HG03457 (cell line): ENCODE measurements around the gene SLC9A7.

Source experiments
- ATAC-seq: cut with Tn5 transposase; IDR thresholded peaks from one replicate; pipeline ENCODE4 v1.9.1; 2021; ENCODE audit warnings: moderate number of reproducible peaks; ENCODE audit not compliant: unreplicated experiment

Gene SLC9A7

GRCh38 chrX:46611658-46612362, 147.1 kb downstream of the SLC9A7 start:
- no peak for ATAC-seq

- no peak for ATAC-seq
Measured at GRCh38 chrX:46610070-46610658, 148.8 kb downstream of the SLC9A7 start.

DNA sequence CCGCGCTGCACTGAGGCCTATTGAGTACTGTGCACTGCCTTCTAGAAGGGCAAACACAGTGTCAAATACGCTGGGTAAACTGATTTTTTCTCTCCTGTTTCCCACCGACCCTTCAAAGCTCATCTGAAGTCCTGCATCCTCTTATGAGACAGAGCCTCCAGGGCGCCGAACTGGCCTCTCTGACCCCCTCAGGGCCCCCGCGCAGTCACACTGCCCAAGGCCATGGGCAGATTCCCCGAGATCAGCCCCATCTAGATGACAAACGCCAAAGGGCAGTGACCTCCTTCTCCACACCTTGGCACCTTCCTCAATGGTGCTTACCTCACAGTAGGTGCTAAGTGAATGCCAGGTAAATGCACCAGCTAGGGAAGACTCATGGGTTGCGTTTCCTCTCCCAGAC, 151.0 kb downstream of the SLC9A7 start:
- no peak for ATAC-seq

GRCh38 chrX:46602468-46603102, 156.3 kb downstream of the SLC9A7 start:
- no peak for ATAC-seq

- ATAC-seq, result no peak
Measured at GRCh38 chrX:46601283-46601682, 157.6 kb downstream of the SLC9A7 start.

DNA sequence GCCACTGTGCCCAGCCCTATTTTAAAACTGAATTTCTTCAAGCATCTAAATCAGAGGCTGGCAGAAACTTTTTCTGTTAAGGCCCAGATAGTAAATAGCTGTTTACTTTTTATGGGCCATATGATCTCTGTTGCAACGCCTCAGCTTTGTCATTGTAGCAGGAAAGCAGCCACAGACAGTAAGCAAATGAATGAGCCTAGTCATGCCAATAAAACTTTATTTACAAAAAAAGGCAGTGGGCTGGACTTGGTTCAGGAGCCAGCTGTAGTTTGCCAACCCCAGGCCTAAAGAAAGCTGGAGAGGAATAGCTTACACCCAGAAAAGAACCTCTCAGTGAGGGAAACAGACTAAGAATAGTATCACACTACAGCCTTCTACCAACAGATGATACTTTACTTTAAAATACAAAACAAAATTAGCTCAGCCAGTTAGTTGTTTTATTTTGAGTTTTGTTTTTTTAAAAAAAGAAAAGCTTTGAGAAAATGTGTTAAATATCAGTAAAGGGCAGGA, 159.8 kb downstream of the SLC9A7 start:
- no peak for ATAC-seq

- ATAC-seq, result no peak
Measured at GRCh38 chrX:46597771-46598170, 161.1 kb downstream of the SLC9A7 start.

DNA sequence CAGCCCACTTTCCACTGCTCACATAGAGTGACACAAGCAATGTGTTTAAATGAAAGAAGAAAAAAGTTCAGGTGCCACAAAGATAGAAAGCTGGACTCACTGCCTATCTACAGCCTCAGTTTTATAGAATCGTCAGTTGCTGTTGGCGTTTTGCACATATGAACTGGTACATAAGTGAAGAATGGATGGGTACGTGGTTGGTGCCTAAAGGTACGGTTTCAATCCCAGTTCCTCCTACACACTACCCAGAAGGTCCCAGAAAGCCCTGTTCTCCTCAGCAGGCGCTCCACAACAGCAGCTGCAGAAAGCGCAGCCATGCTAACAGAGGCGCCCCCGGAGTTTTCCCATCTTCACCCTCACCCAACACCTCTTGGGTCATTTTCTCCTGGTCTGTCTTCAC, 161.7 kb downstream of the SLC9A7 start:
- ATAC-seq, result no peak

GRCh38 chrX:46595084-46595483, 163.8 kb downstream of the SLC9A7 start:
- ATAC-seq, result no peak

DNA sequence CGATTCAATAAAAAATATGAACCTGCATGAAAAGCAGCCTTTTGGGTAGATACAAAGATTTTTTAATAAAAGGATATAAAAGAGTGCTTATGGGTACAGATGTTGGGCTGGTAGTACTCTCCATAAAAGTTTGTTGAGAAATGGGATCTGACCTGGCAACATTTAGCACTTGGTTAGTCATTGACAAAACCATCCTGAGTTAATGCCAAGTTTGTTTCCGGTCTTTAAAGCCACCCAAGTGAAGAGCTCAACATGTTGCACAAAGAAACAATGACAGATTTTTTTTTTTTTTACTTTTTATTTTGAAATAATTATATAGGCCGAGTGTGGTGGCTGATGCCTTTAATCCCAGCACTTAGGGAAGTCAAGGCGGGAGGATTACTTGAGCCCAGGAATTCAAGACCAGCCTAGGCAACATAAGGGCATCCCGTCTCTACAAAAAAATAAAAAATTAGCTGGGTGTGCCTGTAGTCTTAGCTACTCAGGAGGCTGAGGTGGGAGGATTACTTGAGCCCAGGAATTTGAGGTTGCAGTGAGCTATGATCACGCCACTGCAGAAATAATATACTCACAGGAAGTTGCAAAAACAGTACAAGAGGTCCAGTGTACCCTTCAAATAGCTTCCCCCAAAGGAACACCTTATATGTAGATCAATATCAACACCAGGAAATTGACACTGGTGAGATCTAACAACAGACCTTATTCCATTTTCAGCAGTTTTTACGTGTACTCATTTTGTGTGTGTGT, 168.8 kb downstream of the SLC9A7 start:
- no peak for ATAC-seq

- no peak for ATAC-seq
Measured at GRCh38 chrX:46588263-46588662, 170.7 kb downstream of the SLC9A7 start.

GRCh38 chrX:46587753-46588171, 171.2 kb downstream of the SLC9A7 start:
- ATAC-seq, result no peak

DNA sequence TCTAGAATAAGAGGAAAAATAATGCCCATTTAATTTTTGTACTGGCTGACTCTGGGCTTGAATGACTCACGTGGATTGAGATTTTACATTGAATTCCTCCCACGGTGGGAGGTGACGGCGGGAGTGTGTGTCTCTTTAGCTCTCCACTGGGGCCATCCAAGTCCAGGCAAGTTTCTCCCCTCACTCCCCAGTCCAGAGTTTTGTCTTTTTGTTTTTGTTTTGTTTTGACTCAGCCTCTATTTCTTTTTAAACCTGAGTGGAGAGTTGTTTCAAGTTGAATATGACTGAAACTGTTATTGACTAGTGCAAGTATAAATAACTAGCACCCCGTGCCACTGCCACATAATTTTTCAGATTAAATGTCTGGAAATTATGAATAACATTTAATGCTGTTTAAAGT, 171.8 kb downstream of the SLC9A7 start:
- no peak for ATAC-seq

- no peak for ATAC-seq
Measured at GRCh38 chrX:46584736-46585135, 174.2 kb downstream of the SLC9A7 start.

DNA sequence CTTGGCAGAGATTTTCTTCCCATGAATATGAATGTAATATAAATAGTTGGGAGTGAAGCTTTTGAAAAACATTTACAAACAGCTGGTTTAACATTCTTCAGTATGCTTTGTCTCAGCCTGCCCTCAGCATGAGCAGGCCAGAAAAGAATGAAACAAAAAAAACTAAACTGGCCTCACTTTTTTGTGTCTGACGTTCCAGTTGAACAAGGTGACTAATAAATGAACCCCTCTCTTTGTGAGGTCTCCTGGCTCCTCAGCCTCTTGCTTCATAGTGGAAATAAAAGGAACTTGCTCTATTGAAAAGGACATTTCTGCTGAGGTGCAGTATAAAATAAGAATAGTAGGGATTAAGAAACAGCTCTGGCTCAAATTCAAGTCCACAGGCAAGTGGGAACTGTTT, 176.0 kb downstream of the SLC9A7 start:
- no peak for ATAC-seq

- no peak for ATAC-seq
Measured at GRCh38 chrX:46582325-46582724, 176.6 kb downstream of the SLC9A7 start.

DNA sequence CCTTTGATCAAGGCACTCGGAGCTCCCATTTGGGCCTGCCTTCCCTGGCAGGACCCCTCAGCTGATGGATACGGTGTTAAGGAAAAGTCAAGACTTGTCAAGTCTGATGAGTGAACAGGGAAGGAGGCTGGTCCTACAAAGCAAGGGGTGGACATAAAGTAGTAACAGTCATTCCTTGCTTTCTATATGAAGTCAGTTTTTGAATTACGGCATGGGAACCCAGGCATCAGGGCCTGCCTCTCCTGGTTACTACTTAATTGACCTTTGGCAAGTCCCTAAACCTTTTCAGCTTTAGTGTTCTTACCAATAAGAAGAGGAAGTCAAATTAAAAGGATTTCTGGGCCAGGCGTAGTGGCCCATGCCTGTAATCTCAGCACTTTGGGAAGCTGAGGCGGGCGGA, 178.3 kb downstream of the SLC9A7 start:
- no peak for ATAC-seq

DNA sequence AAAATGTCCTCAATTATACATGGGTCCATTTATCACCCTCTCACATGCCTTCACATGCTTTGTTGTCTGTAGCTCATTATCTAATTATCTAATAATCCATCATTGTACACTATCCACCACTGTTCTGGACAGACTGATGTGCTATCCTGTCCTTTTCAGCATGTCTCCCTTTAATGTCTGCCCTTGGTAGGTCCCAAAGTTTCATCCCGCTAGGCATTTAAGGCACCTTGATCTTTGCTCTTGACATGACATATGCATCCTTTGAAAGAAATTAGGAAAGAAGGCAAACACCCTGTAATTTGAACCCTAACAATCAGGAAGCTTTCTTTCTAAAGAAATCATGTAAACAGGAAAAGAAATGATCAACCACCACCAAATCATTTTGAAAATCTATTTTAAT, 179.7 kb downstream of the SLC9A7 start:
- no peak for ATAC-seq

GRCh38 chrX:46577221-46578005, 181.5 kb downstream of the SLC9A7 start:
- no peak for ATAC-seq

DNA sequence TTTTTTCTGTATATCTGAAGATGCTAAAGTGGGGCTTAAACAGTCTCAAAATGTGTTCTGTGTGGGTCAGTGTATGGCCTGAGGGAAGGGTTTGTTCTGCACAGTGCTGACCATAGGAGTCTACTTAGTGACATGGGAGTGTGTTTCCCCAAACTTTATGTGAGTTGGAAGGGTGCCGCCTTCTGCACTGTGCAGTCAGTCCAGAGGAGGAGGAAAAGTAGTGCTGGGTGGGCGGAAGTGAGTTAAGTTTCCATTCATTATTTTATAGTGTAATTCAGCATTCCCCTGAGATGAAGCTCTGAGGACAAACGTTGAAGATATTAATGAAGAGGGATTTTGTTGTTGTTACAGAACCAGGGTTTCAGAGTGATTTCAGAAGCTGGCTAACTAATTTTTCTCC, 182.5 kb downstream of the SLC9A7 start:
- ATAC-seq, result no peak

DNA sequence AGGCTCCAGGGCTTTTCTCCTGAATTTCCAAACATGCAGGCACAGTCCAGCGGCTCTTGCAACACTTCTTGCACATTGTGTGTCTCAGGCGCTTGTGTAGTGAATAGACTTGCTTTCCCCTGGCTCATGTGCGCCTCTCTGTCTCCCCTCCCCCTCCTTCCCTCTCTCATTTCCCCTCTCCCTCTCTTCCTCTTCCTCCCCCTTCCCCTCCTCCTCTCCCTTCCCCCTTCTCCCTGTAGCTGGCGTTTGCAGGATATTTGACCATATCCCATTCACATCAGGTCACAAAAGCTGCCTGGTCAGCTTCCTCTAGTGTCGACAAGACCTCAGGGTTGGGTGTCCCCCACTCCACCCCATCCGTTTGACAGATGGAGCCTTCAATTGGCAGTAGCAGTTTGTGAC, 182.9 kb downstream of the SLC9A7 start:
- no peak for ATAC-seq
